Calu3 (cell line): ENCODE results near the gene DNAAF5. TPM values are rescaled to one million over a fixed set of nuclear protein-coding genes. Genes with fewer than 3 reads are reported as not detected.
"Not testable (repeated sequence)": the region's sequence is repeated elsewhere in the genome, so short reads cannot be mapped to it uniquely, and the experiment has no call there.

Experiments
- BruUV-seq: library from RNA; stranded (reverse); fragments of 400-500 nt; replicated peaks from 2 replicates; lab custom pipeline; 2021; lab: Mats Ljungman, UMichigan
- CTCF ChIA-PET: fragments of 300-600 bp; sonication (Branson Sonifier 250); formaldehyde crosslinking; loops from one replicate; lab custom pipeline; 2022; ENCODE audit warnings: antibody characterized with exemption; lab: Charles Lee
- DNase-seq: peaks from one replicate; pipeline ENCODE4 v3.0.0; 2022
- H3K27ac Mint-ChIP-seq: one replicate; pipeline ENCODE4 v1.8.0; 2022; ENCODE audit warnings: mixed read lengths; ENCODE audit not compliant: unreplicated experiment
- H3K27me3 Mint-ChIP-seq: one replicate; pipeline ENCODE4 v1.8.0; 2022; ENCODE audit warnings: mixed read lengths; ENCODE audit not compliant: unreplicated experiment
- H3K36me3 Mint-ChIP-seq: one replicate; pipeline ENCODE4 v1.8.0; 2022; ENCODE audit warnings: mild to moderate bottlenecking, moderate library complexity, mixed read lengths; ENCODE audit not compliant: insufficient read depth, unreplicated experiment
- H3K4me1 Mint-ChIP-seq: one replicate; pipeline ENCODE4 v1.8.0; 2022; ENCODE audit warnings: mild to moderate bottlenecking, low read depth, mixed read lengths; ENCODE audit not compliant: unreplicated experiment
- H3K4me3 Mint-ChIP-seq: one replicate; pipeline ENCODE4 v1.8.0; 2022; ENCODE audit warnings: mild to moderate bottlenecking, low read depth, moderate library complexity, mixed read lengths; ENCODE audit not compliant: unreplicated experiment
- H3K9me3 Mint-ChIP-seq: one replicate; pipeline ENCODE4 v1.8.0; 2022; ENCODE audit warnings: low read depth, mixed read lengths; ENCODE audit not compliant: unreplicated experiment
- CTCF ChIP-seq: fragments of 200-600 bp; IDR thresholded peaks from one replicate; pipeline ENCODE4 v1.8.0; 2022; ENCODE audit warnings: antibody characterized with exemption; ENCODE audit not compliant: unreplicated experiment
- intact Hi-C: fragments of 100-400 bp; cut with micrococcal nuclease; formaldehyde crosslinking; loops from one replicate; pipeline ENCODE4 v1.10.0; 2022; ENCODE audit not compliant: unreplicated experiment
- total RNA-seq: library from RNA; stranded (reverse); gene quantifications from 2 replicates; pipeline ENCODE4 v1.2.3, GENCODE V29; 2022

DNAAF5 gene
- total RNA-seq, 1 experiment from 2014 or later = 57.2 TPM

GRCh38 chr7:794207-794606 is 67.7 kb downstream of the DNAAF5 start:
- Mint-ChIP-seq H3K27ac (no peak overlapping the region), H3K27me3 (no peaks in the 10 kb centered on the region), H3K4me1 (no peaks in the 10 kb centered on the region), H3K36me3 (peaks cover 38% of the 10 kb centered on the region), H3K4me3 (no peak overlapping the region), H3K9me3 (no peaks in the 10 kb centered on the region)
- DNase-seq = no peak
- BruUV-seq = no TSS peak
- intact Hi-C loops = no loop called here
- no peak for TF ChIP-seq CTCF
- CTCF ChIA-PET = no interaction called here

DNA sequence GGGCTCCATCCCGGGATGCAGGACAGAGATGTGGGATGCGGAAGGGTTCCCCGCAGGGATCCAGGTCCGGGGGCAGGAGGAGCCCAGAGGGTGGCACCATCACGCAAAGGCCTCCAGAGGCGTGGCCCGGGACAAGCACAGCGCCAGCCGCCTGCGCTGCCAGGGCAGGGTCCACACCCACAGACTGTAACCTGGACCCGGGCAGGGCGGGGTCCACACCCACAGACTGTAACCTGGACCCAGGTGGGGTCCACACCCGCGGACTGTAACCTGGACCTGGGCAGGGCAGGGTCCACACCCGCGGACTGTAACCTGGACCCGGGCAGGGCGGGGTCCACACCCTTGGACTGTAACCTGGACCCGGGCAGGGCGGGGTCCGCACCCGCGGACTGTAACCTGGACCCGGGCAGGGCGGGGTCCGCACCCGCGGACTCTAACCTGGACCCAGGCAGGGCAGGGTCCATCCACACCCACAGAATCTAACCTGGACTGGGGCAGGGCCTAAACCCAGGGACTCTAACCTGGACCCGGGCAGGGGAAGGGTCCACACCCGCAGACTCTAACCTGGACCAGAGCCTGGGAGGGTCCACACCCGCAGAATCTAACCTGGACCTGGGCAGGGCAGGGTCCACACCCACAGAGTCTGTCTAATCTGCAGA is 68.3 kb downstream of the DNAAF5 start:
- Mint-ChIP-seq H3K36me3 (peaks cover 32% of the 10 kb centered on the region), H3K27me3 (no peaks in the 10 kb centered on the region), H3K4me1 (no peaks in the 10 kb centered on the region), H3K9me3 (no peaks in the 10 kb centered on the region), H3K27ac (no peak overlapping the region), H3K4me3 (no peak overlapping the region)
- BruUV-seq = no TSS peak
- CTCF ChIA-PET = no interaction called here
- DNase-seq = no peak
- intact Hi-C loops = no loop called here
- TF ChIP-seq CTCF = no peak

- H3K4me3 Mint-ChIP-seq, intact Hi-C loops, BruUV-seq: not testable (repeated sequence)
These were observed 70.1 kb downstream of the DNAAF5 start for GRCh38 chr7:796434-797169.

DNA sequence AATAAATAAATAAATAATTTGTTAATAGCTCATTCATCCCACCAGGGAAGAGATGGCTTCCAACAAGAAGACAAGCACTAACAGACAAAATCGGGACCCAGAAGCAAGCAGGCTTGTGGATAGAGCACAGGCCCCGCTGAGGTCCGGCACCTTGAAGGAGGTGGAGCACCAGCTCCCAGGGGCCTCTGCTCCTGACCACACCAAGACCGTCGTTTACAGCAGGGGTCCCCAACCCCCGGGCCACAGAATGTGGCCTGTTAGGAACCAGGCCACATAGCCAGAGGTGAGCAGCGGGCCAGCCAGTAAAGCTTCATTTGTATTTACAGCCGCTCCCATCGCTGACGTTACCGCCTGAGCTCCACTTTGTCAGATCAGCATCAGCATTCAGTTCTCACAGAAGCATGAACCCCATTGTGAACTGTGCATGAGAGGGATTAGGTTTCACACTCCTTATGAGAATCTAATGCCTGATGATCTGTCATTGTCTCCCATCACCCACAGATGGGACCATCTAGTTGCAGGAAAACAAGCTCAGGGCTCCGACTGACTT is 72.5 kb downstream of the DNAAF5 start:
- CTCF ChIA-PET = no interaction called here
- Mint-ChIP-seq H3K4me3 (no peak overlapping the region), H3K9me3 (no peaks in the 10 kb centered on the region), H3K27ac (no peak overlapping the region), H3K4me1 (peaks cover 8% of the 10 kb centered on the region), H3K36me3 (peaks cover 27% of the 10 kb centered on the region), H3K27me3 (no peaks in the 10 kb centered on the region)
- TF ChIP-seq CTCF = no peak
- intact Hi-C loops = no loop called here
- no TSS peak for BruUV-seq
- no peak for DNase-seq

More at GRCh38 chr7:796434-797169, 70.1 kb downstream of the DNAAF5 start:
- DNase-seq, CTCF ChIA-PET, H3K4me1 Mint-ChIP-seq, H3K27ac Mint-ChIP-seq, H3K9me3 Mint-ChIP-seq, H3K27me3 Mint-ChIP-seq: not testable (repeated sequence)
- H3K36me3 Mint-ChIP-seq = peaks cover 23% of the 10 kb centered on the region
